ENCODE results near the gene ATF7IP. TPM values are rescaled to one million over a fixed set of nuclear protein-coding genes. Genes with fewer than 3 reads are reported as not detected.
"Not testable (repeated sequence)": the region's sequence is repeated elsewhere in the genome, so short reads cannot be mapped to it uniquely, and the experiment has no call there.

The ATF7IP gene
- total RNA-seq, 1 experiment from 2014 or later, result 13.3 TPM

DNA sequence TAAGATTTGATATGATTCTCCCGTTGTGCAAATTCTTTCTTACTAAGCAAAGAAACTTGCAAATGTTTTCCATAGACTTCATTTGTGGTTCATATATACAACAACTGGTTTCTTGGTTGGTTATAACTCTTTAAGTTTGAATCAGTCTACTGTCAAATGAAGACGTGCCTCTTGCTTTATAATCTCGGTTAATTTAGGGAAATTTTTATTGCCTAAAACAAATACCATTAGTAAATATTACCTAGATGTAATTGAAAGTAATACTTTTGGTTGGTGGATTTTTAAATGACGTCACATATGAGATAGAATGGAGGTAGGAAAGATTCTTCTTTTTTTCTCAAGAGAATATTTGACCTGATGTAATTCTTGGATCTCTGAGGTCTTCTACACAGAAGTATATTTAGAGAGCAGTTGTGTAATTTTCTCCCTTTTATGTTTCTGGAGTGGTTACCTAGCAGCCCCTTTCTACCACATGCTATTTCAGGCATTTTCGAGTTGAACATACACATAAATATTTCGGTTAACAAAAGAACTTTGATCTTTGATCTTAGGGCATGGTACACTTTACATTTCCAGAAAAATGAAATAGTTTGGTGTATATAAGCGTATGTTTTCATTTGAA, 1.7 kb downstream of the ATF7IP start:
- no peak for DNase-seq (ENCODE audit: low read depth)

DNA sequence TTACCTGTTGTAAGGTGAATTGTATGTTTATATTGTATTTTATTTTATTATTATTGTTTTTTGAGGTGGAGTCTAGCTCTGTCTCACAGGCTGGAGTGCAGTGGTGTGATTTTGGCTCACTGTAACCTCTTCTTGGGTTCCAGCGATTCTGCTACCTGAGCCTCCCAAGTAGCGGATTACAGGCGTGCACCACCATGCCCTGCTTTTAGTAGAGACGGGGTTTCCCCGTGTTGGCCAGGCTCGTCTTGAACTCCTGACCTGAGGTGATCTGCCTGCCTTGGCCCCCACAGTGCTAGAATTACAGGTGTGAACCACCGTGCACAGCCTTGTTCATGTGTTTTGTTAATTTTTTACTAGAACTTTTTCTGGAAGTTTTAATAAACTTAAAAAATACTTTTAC, 3.8 kb downstream of the ATF7IP start:
- no peak for DNase-seq (ENCODE audit: low read depth)

DNA sequence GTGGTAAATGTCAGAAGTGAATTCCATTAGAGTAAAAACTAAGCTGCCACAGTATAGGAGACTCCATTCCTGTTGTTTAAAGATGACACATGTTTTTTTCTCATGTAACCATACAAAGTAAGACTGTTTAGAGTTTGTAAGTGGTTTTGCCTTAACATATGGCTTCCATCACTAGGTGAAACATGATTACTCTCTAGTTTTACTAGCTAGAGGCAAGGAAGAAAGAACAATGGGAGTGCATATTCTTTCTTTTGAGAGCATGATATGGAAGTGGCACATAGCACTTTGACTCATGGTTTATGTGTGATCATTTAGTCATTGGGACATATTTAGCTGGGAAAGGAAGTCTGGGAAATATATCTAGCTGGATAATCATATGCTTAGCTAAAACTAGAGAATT, 7.7 kb downstream of the ATF7IP start:
- peak; percentile 76 for DNase-seq (ENCODE audit: low read depth)

DNA sequence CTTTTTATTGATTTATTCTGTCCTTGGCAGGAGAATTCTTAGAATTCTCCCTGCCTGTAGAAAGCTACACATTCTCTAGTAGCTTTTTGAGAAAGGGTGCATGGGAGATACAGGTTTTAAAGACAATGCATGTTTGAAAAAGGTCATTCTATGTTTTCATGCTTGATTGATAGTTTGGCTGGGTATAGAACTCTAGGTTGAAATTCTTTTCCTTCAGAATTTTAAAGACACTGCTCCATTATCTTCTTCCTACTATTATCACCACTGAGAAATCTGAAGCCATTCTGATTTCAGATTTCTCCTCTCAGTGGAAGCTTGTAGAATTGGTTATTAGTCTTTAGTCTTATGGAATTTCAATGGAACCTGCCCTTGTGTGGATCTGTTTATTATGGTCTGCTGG, 14.0 kb downstream of the ATF7IP start:
- no peak for DNase-seq (ENCODE audit: low read depth)

DNA sequence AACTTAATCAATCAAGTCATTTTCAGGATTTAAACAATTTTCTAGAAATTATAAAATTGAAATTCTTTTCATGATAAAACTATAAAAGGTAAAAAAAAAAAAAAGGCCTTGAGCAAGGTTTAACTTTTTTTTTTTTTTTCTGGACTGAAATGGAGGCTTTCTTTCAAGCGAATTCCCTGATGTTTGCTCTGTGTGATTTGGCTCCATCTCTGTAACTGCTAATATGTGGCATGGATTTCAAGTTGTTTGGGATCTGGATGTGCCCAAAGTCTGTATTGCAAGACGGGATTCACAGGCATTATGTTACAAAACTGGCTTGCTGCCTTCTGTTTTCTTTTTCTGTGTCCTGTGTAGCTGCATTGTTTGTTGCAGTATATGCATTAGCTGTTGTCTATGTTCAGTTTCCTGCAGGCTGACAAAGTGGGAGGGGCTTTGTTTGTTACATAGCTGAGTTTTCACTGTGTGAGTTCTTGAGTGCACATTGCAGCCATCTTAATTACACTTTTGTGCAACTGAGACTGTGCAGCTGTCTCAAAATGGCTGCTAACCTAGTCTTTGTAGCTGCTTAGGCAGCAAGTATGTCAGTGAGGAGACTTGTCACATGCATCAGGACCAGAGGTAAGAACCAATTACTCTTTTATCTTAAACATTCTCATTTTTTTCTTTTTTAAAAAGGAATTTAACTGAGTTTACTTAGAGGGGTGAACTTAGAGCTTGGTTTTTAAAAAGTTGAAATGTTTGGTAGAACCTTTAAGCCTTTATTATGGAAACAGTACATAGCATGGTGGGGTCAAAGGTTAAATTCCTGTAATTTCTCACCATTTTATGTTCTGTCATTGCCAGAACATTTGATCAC, 19.5 kb downstream of the ATF7IP start:
- DNase-seq (ENCODE audit: low read depth), result peak; percentile 68

DNA sequence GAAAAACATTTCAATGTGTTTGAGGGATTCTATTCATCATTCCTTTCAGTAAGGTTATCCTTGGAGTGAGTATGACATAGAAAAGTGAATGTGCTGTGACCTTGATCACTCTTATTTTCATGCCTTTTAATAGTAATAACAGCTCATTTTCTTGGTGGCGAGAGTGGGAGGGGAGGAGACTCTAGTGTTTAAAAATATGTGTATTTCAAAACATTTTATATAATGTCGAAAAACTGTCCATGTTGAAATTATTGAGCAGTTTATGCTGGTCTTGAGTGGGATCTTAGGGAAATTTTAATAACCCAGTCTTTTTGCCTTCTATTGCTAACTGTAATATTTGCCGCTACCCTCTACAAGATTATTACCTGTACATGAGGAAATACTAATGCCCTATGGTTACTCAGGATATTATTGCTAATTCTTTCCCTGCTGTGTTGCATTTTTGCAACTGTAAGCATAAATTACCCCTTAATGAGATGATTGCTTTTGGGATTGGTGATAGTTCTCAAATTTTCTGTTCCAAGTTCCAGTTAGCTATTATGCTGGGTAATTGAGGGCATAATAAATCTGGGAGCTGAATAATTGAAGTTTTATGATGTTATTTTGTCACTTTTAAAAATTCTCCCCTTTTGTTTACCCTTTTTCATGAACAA, 21.9 kb downstream of the ATF7IP start:
- no peak for DNase-seq (ENCODE audit: low read depth)

DNA sequence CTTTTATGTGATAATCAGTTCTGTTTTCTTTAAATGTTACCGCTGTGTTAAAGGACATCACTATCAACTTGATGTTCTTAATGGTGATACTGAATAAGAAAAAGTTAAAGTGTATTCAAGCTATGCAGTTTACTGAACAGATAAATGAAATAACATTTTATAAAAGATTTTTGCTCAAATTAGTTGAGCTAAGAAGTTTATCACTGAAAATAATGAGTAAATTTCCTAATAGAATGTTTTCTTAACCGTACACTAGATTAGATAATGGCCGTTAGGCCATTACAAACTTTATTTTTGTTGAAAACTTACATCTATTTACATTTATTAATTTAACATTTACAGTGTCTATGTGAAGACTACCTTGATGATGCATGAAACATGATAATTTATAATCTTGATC, 25.0 kb downstream of the ATF7IP start:
- DNase-seq (ENCODE audit: low read depth), result no peak

DNA sequence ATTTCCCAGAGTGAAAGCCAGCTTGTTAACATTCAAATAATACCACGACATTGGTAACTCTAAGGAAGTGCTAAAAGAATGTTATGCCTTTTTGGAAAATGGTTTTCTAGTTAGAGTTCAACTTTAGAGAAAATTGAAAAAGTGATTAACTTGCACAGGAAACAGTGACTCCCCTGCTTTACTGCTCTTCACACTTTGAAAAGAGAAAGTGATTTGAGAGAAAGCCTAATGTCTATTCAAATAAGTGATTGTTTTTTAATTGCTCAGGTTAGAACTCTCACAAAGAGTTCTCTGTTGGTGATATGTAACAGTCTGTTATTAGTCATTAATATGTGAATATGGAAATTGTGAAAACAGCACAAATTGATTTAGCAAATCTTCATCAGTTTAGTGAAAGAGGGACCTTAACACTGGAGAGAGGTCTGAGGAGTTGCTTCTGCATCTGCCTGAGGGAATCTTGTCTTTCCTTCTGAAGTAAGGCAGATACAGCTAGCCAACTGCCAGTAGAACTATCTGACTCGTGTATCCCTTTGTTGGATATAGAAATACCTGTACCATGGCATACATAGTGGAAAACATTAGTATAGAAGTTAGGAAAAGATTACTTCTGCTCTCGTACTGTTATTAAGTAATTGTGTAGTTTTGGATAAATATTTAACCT, 25.5 kb downstream of the ATF7IP start:
- no peak for DNase-seq (ENCODE audit: low read depth)

DNA sequence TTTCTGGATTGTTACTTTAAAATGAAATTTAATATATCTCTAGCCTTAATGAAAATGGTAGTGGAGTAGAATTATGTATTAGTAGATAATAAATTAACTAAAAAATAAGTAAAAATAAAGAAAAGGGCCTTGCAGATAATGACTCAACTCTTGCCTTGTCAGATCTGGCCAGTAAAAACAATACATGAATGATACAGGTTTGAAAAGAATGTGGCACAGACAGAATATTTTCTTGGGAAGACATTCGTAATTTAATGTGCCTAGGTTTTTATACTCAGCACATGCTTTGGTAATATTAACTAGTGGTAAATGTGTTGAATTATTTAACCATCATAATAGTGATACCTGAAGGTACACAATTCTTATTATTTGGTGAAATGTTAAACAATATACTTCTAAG, 28.3 kb downstream of the ATF7IP start:
- no peak for DNase-seq (ENCODE audit: low read depth)

DNA sequence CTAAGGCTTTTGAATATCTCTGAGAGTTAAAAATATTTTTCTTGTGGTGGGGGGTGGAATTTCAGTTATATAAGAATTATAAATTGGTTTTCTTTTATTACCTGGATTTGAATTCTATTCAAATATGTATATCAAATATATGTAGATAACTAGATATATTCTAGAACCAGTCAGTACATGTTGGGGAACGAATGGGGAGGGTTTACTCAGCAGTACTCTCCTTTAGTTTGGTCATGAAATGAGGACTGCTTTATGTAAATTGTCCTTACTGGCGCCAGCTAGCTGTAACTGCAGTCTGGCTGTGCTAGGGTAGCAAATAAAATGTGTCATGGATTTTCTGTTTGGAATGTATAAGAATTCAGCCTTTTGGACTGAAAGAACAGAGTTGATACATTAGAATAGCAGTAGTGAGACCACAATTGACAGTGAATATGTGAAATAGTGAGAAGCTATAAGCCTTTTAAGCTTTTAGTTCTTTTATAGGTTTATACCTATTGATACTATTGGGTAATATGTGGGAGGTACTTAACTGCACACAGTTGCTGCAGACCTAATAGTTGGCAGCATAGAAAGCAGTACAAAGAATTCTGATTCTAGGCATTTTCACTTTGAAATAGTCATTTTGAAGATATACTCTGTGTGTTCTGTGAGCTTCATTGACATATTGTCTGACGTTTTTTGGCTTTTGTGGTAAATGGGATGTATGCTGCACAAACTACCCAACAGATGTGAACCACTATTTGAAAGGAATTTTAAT, 29.0 kb downstream of the ATF7IP start:
- peak; percentile 24 for DNase-seq (ENCODE audit: low read depth)

DNA sequence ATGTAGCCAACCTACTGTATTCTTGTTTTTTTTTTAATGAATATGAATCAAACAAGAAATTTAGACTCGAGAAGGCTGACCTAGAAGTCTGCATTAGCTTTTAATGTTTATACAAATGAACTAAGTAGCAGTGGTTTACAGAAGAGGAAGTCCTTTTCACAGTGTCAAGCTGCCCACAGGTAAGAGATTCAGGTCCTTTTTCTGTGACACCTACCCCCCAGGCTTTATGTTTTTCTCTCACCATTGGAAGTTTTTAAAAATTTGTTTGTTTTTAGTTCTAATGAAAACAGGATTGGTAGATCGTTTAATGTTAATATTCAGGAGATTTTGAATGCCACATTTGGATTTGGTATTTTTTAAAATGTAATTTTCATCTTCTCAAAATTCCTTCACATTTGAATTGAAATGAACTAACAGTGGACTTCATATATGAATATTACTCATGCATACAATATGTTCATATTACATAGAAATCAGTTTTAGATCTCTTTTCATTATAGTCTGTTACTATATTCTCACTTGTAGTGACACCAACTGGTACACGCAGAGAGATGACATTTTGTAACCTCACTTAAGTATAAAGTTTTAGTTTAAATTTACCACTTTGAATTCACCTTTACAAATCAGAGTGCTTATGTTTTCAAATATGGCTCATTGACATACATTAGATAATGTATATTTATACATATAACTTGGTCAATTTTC, 29.7 kb downstream of the ATF7IP start:
- DNase-seq (ENCODE audit: low read depth), result no peak

DNA sequence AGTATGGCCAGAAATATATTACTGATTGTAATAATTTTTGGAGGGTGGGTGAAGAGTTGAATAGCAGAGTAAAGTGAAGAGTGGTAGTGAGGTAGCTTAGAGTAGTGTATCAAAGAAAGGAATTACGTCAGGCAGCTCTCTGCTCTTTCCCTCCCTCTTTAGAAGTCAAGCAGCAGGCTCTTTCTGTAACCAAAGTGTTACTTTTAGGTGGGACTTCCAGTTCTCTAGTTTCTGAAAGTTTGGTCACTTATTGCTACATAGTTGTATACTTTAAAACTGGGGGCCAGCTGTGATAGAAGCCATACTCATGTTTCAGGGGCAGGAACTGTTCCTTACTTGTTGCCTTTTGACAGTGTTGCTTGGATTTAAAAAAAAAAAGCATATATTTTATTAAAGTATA, 30.6 kb downstream of the ATF7IP start:
- no peak for DNase-seq (ENCODE audit: low read depth)

DNA sequence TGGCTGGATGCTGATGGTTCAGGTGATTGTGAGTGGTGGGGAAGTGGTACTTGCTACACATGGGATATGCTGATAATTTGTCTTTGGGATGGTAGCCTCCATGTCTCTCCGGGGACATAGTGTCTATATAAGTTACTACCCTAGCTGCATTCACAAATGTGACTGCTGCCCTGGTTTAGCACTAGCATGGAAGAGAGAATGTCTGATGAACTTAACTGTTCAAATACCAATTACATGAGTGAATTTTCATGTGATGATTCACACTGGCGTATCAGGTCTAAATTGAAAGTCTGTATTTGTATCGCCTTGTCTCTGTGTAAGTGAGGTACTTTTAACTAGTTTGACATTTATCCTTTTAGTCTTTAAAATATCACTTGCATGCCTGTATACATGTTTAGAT, 34.4 kb downstream of the ATF7IP start:
- peak; percentile 45 for DNase-seq (ENCODE audit: low read depth)

DNA sequence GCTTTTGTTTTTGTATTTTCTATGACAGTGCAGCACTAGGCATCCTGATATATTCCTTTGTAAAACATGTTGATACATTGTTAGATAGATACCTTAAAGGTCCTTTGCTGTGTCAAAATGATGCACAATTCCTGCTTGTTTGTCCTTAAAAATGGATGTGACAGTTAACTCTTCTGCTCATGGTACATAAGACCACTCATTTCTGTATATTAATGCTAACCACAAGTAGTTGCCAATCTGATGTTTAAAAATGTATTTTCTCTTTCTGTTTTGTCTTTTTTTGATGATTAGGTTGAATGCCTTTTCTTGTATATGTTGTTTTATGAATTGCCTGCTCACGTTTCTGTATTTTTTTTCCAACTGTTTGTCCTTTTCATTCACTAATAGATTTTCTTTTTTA, 35.1 kb downstream of the ATF7IP start:
- no peak for DNase-seq (ENCODE audit: low read depth)

DNA sequence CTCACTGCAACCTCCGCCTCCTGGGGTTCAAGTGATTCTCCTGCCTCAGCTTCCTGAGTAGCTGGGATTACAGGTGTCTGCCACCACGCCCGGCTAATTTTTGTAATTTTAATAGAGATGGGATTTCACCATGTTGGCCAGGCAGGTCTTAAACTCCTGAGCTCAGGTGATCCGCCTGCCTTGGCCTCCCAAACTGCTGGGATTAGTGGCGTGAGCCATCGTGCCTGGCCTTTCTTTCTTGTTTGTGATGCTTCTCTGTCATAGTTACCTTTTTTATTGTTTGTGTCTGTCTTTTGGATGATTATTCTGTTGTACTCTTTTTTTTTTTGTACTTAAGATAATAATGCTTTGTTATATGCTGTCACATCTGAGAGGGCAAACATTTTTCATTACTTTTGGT, 35.8 kb downstream of the ATF7IP start:
- not testable (repeated sequence) for DNase-seq (ENCODE audit: low read depth)

DNA sequence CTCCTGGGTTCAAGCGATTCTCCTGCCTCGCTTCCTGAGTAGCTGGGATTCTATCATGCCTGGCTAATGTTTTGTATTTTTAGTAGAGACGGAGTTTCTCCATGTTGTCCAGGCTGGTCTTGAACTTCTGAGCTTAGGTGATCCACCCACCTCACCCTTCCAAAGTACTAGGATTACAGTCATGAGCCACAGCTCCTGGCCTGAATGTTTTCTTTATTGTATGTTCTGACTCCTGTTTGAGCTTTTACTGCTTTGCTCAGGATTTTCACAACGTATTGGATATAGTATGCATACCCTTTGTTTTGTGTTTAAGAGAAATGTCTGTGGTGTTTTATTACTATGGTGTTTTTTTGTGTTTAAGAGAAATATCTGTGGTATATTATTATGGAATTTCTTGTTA, 37.2 kb downstream of the ATF7IP start:
- DNase-seq (ENCODE audit: low read depth), result no peak

DNA sequence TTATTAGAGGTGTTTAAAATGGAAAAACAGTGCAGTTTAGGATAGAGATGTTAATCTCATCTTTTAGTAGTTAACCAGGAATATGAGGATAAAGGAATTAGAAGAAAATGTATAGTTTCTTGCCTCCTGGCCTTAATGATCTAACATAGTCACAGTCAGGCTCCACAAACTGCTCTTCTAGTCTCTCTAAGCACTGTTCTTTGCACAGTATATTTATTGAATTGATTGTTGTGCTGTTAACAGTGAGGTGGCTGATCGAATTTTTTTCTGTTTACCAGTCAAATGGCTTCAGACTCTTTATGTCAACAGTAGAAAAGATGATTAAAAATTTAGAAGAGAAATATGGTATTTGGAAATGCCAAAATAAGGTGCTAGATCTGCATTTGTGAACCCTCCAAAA, 37.8 kb downstream of the ATF7IP start:
- no peak for DNase-seq (ENCODE audit: low read depth)

DNA sequence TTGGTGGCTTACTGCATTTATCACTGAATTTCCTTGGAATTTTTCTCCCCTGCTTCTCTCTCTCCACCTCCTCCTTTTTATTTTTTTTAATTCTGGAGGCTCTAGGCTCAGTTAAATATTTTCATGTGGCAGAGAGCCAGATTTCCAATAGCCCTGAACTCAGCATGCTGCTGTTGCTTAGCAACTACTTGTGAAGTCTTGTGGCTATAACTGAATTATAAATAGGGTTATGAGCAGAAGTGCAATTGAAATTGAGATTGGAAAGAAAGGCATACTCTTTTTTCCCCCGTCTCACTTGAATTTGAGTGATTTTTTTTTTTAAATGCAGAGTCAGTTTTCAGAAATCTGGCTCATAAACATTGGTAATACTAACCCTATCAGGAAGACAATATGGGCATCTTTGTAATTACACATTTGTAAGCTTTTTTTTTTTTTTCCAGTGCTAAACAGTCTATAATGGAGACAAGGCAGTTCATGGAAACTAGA, 38.3 kb downstream of the ATF7IP start:
- DNase-seq (ENCODE audit: low read depth), result peak; percentile 34

DNA sequence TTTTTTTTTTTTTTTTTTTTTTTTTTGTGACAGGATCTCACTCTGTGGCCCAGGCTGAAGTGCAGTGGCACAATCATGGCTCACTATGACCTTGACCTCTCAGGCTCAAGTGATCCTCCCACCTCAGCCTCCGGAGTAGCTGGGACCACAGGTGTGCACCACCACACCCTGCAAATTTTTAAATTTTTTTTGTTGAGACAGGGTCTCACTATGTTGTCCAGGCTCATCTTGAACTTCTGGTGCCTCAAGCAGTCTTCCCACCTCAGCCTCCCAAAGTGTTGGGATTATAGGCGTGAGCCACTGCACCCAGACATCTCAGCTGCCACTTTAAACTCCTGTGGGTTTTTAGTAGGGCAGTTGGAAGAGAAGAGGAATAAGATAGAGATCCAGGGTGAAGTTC, 39.9 kb downstream of the ATF7IP start:
- not testable (repeated sequence) for DNase-seq (ENCODE audit: low read depth)

DNA sequence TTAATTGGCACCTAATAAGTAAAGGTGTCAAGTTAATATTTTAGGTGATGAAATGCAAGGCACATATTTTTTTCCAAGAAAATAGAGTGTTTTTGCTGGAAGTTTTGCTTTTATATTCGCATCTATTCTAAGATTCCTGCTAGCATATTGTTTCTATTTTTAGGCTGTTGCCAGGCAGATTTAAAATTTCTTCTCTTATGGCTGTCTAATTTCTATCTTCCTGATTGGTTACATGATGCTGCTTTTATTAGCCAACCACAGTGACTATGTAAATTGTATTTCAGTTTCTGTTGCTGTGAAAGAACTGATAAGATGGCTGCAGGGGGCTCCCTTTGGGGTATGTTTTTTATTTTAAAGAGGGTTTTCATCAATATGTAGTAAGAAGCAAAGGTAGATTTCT, 42.7 kb downstream of the ATF7IP start:
- peak; percentile 2 for DNase-seq (ENCODE audit: low read depth)

Measured in HT1080 (cell line).